ENCODE results near the gene CXCR6.

CXCR6 gene

DNA sequence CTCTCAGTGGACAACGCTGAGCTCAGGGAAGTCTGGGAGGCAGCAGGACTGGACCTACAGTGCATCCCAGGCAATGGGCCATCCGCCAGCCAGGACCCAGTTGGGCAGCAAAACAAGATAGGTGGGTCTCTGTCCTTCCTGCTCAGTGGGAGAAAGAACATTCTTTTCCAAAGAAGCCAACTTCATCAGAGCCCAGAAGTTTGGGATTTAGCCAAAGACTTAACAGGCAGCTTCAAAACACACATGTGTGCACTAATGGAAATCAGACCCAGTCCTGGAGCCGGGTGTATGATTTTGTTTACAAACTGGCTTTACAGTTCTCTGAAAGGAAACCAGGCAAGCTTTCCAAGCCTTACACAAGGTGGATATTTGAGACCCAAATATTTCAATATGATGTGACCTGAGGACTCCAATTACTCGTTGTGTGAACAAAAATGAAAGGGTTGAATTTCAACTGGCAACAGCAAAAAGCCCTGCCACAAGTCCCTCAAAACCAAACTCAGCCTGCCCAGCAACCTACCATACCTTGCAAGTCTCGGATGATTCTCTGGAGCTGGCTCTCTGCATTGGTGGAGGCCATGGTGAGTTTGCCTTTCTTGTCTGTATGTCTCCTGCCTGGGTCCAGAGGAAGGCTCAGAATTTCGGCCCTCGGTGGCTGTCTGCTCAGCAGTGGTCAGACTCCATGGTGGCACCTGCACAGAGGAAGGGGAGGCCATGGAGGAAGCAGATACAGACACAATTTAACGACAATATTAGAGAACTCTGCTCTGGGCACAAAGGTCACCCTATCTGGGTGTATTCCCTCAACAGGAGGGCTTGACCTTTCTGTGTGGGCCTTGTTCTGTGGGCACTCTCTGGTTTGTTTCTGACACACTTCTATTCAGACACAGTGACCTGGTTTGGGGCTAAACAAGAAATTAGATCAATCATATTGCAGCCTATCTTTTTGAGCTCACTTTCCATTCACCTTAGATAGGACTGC is 41.4 kb downstream of the CXCR6 start:
- WGBS: 94% methylated on average over 8 of the region's 8 CpGs
- Histone ChIP-seq H3K36me3 (ENCODE audit: insufficient read depth, low read length) (peaks cover 58% of the 10 kb centered on the region), H3K4me3 (ENCODE audit: low read length) (no peak overlapping the region), H3K27me3 (ENCODE audit: insufficient read depth, low read length) (no peaks in the 10 kb centered on the region), H3K27ac (ENCODE audit: low read depth, low read length) (no peak overlapping the region), H3K9ac (ENCODE audit: low read depth, low read length) (no peak overlapping the region), H3K4me1 (ENCODE audit: insufficient read depth, low read length) (0 out of 2 replicates have a peak, but pooled peaks cover 4% of the 10 kb centered on the region), H3K9me3 (ENCODE audit: insufficient read depth, low read depth, low read length) (no peaks in the 10 kb centered on the region)

DNA sequence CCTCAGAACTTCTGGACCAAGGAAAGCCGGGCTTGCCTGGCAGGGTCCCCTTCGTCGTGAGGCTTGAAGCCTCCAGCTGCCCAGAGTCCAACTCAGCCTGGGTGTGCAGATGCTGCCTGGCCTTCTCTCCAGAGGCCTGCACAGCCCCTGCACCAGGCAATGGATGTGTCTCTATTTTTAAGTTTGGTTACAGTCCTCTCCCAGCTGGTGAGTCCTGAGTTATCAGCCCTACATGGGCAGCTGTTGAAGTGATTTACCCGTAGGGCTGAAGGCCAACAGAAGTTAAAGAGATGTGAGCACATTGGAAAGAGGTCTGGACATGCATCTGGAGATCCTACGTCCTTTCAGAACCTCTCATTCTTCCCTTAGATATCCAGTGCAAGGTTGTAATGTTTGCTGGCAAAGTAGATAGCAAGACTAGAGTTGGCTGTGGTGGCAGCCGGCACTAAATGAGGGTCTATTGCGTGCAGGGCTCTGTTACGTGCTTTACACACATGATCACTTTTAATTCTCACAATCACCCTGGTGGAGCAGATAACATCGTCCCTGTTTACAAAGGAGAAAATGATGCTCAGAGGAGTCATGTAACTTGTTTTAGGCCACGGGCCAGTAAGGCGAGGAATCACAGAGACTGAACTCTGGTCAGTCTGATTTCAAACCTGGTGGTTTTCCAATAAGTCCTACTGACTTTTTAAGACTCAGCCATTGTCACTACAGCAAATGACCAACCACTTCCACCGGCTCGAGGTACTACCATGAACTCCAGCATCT is 42.5 kb downstream of the CXCR6 start:
- Histone ChIP-seq H3K9me3 (ENCODE audit: insufficient read depth, low read depth, low read length) (no peaks in the 10 kb centered on the region), H3K27ac (ENCODE audit: low read depth, low read length) (no peak overlapping the region), H3K36me3 (ENCODE audit: insufficient read depth, low read length) (peaks cover 48% of the 10 kb centered on the region), H3K27me3 (ENCODE audit: insufficient read depth, low read length) (no peaks in the 10 kb centered on the region), H3K4me1 (ENCODE audit: insufficient read depth, low read length) (0 out of 2 replicates have a peak, but pooled peaks cover 4% of the 10 kb centered on the region), H3K9ac (ENCODE audit: low read depth, low read length) (no peak overlapping the region; the same call in 1 of the 2 replicates), H3K4me3 (ENCODE audit: low read length) (no peak overlapping the region)
- WGBS: 96% methylated on average over 13 of the region's 13 CpGs

DNA sequence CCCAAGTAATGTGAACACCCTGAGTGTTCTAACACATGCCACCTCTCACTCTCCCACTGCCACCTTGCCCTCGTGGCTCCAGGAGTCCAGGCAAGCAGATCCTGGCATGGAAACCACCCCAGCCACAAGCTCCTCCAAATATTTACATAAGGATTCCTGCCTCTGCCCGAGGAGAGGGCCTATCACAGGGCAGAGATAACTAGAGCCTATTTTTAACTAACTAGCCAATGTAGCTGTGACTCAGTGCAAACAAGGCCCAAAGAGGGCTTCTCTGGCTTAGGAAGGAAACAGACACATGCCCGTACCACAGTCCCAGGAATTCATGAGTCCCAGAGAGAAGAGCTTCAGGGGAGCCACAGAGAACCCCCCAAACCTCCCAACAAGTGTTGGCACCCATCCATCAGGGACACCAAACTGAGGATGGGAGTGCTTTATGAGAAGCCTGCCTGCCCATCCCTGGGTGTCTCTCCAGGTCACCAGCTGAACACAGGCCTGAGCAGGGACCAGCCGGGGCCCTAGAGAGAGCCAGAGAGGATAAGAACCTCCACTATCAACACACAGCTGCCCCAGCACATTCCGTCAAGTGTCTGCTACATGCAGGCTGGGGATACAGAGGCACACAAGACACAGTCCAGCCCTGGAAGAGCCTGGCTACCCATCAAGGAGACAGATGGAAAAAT is 43.2 kb downstream of the CXCR6 start:
- 0 out of 2 replicates have a peak, but pooled peaks cover 4% of the 10 kb centered on the region for H3K4me1 ChIP-seq (ENCODE audit: insufficient read depth, low read length)

DNA sequence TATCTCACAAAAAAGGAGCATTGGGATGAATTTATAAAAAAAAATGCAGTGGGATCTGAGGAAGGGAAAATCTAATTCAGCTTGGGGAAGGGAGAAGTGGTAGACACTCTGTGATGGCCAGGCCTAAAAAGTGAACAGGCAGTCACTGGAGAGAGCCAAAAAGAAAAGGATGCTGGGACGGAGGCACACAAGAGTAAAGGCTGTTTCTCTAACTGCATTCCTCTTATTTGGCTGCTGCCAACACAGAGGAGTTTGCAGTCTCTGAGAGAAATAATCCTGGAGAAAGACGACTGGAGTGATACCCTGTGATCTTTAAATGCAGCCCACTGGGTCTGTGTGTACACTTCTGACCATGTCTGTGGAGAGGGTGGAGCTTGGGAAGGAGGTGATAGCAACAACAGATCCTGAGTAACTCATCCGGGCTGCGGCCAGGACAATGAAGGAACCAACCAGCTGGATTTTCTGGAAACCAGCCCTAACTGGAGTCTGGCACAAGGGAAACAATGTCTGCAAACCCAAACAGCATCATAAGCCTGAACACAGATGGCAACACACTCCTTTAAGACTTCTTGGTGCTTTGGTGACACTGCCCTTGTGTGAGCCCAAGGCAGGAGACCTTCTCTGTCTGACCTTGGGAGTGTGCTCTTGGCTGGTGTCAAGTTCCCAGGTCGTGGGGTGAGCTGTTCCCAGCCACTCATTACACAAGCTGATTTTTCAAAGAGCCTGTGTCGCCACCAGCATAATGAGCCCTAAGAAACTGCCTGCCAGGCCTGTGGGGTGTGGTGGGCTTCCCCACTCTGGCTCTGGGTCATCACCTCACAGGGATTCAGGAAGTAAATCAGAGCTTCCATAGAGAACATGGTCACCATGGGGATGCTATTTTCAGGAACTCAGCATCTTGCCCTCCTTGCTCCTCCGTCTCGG is 44.4 kb downstream of the CXCR6 start:
- Histone ChIP-seq H3K4me3 (ENCODE audit: low read length) (no peak overlapping the region), H3K27me3 (ENCODE audit: insufficient read depth, low read length) (no peaks in the 10 kb centered on the region), H3K9me3 (ENCODE audit: insufficient read depth, low read depth, low read length) (no peaks in the 10 kb centered on the region), H3K9ac (ENCODE audit: low read depth, low read length) (no peak overlapping the region), H3K27ac (ENCODE audit: low read depth, low read length) (no peak overlapping the region), H3K36me3 (ENCODE audit: insufficient read depth, low read length) (peaks cover 29% of the 10 kb centered on the region), H3K4me1 (ENCODE audit: insufficient read depth, low read length) (peaks cover 14% of the 10 kb centered on the region)
- 89% methylated on average over 8 of the region's 8 CpGs for WGBS

More for the DNA sequence above, 43.2 kb downstream of the CXCR6 start:
- WGBS: 81% methylated on average over 5 of the region's 5 CpGs
- Histone ChIP-seq H3K9me3 (ENCODE audit: insufficient read depth, low read depth, low read length) (no peaks in the 10 kb centered on the region), H3K27me3 (ENCODE audit: insufficient read depth, low read length) (no peaks in the 10 kb centered on the region), H3K27ac (ENCODE audit: low read depth, low read length) (no peak overlapping the region), H3K36me3 (ENCODE audit: insufficient read depth, low read length) (peaks cover 41% of the 10 kb centered on the region), H3K9ac (ENCODE audit: low read depth, low read length) (no peak overlapping the region; the same call in 1 of the 2 replicates), H3K4me3 (ENCODE audit: low read length) (no peak overlapping the region)

DNA sequence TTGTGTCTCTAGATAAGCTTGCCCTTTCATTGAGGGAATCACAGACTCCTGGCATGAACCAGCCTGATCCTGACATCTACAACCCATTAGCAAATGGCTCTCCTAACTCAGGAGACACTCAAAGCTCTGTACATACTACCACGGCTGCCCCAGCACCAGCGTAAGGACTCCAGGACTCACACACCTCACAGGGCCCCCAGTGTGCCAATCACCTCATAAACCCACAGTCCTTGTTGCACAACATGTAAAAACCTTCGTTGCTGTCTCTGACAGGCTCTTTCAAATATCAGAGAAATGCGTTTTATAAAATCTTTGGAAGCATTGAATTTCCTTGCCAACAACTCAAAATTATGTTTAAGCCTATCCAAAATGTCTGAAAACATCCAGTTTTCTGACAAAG is 45.1 kb downstream of the CXCR6 start:
- no peaks in the 10 kb centered on the region for H3K9me3 ChIP-seq (ENCODE audit: insufficient read depth, low read depth, low read length)
- H3K36me3 ChIP-seq (ENCODE audit: insufficient read depth, low read length): peaks cover 22% of the 10 kb centered on the region
- H3K4me3 ChIP-seq (ENCODE audit: low read length): no peak overlapping the region
- 93% methylated on average over 4 of the region's 4 CpGs for WGBS
- no peaks in the 10 kb centered on the region for H3K27me3 ChIP-seq (ENCODE audit: insufficient read depth, low read length)
- H3K9ac ChIP-seq (ENCODE audit: low read depth, low read length): no peak overlapping the region
- no peak overlapping the region for H3K27ac ChIP-seq (ENCODE audit: low read depth, low read length)
- H3K4me1 ChIP-seq (ENCODE audit: insufficient read depth, low read length): peaks cover 21% of the 10 kb centered on the region

DNA sequence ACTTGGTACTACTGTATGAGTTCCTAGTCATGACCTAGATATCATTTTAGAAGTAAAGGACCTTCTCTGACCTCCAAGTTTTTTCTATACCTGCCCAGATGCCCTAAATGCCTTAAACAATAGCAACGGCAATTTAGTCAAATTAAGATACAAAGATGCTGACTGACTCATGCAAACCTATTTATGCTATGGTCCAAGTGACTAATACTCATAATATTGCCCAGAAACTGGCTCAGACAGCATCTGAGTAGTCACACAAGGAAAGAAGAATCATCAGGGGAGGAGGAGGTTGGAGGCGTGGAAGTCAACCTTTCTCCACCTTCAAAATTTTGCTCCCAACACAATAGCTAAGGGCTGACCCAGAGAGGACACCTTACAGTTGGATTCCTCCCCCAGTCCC is 45.5 kb downstream of the CXCR6 start:
- Histone ChIP-seq H3K4me3 (ENCODE audit: low read length) (no peak overlapping the region), H3K27ac (ENCODE audit: low read depth, low read length) (no peak overlapping the region), H3K27me3 (ENCODE audit: insufficient read depth, low read length) (no peaks in the 10 kb centered on the region), H3K4me1 (ENCODE audit: insufficient read depth, low read length) (peaks cover 24% of the 10 kb centered on the region), H3K36me3 (ENCODE audit: insufficient read depth, low read length) (peaks cover 17% of the 10 kb centered on the region), H3K9ac (ENCODE audit: low read depth, low read length) (no peak overlapping the region), H3K9me3 (ENCODE audit: insufficient read depth, low read depth, low read length) (no peaks in the 10 kb centered on the region)
- 96% methylated on average over 2 of the region's 2 CpGs for WGBS

DNA sequence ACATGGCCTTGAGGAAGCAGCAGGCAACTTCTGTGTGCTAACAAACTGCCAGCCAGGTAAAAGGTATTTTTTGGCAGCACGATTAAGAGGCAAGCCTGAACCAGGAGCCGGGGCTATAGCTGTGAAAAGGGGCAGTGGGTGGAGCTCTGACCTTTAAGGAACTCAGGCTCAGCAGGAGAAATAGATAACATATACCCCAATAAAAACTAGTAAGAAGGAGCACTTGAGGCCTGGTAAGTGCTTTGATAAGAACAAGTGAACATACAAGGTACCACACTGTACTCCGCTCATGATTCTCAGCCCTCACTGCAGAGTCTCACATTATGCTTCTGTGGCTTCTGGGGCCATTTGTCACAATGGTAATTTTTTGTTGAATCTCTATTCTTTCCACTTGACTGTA is 46.9 kb downstream of the CXCR6 start:
- 83% methylated on average over 3 of the region's 3 CpGs for WGBS
- H3K4me1 ChIP-seq (ENCODE audit: insufficient read depth, low read length): peaks cover 29% of the 10 kb centered on the region
- H3K9ac ChIP-seq (ENCODE audit: low read depth, low read length): no peak overlapping the region
- H3K4me3 ChIP-seq (ENCODE audit: low read length): no peak overlapping the region
- no peaks in the 10 kb centered on the region for H3K9me3 ChIP-seq (ENCODE audit: insufficient read depth, low read depth, low read length)
- H3K36me3 ChIP-seq (ENCODE audit: insufficient read depth, low read length): peaks cover 5% of the 10 kb centered on the region; the same call in 1 of the 2 replicates
- no peaks in the 10 kb centered on the region for H3K27me3 ChIP-seq (ENCODE audit: insufficient read depth, low read length)
- no peak overlapping the region for H3K27ac ChIP-seq (ENCODE audit: low read depth, low read length)

DNA sequence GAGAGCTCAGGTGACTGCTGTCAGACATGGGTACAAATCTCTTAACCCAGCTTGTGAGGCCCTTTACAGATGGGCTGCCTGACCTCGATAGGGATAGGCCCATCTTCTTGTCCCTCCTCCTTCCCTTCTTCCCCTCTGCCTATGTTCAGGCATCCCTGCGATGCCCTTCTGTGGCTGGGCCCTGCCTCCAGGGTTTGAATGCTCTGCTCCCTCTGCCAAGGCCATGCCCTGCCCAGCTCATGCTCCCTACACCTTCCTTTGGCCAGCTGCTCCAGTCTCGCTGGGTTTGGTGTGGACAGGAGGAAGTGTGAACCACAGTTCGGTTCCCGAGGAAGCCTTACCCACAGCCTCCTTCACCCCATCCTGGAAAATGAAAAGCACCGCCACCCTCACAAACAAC is 48.1 kb downstream of the CXCR6 start:
- no peaks in the 10 kb centered on the region for H3K9me3 ChIP-seq (ENCODE audit: insufficient read depth, low read depth, low read length)
- H3K27ac ChIP-seq (ENCODE audit: low read depth, low read length): no peak overlapping the region
- 97% methylated on average over 6 of the region's 6 CpGs for WGBS
- H3K36me3 ChIP-seq (ENCODE audit: insufficient read depth, low read length): no peaks in the 10 kb centered on the region
- peaks cover 4% of the 10 kb centered on the region for H3K27me3 ChIP-seq (ENCODE audit: insufficient read depth, low read length)
- no peak overlapping the region for H3K9ac ChIP-seq (ENCODE audit: low read depth, low read length)
- peaks cover 29% of the 10 kb centered on the region for H3K4me1 ChIP-seq (ENCODE audit: insufficient read depth, low read length)
- H3K4me3 ChIP-seq (ENCODE audit: low read length): no peak overlapping the region

DNA sequence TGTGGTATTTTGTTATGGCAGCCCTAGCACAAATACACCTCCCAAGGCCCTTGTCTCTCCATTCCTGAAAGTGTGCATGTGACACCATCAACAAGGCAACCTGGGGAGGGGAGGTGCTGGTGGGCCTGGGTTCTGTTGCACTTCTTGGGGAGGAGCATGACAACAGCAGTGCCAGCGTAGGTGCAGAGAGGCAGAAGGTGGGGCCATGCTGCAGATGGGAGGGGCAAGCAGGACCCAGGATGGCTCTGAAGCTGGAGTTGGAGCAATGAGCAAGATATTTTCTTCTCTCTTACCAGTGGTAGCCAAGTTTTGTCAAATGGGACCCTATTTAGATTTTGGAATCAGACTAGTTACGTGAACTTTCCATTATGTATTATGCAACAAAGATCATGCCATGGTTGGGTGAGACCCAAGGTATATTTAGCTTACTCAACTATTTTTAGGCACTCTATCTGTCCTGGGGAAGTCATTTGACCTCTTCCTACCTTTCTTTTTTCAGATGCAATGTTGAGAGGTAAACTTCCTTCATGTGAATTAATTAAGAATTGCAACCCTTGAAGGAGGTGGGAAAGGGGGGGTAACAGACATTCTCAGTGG is 49.0 kb downstream of the CXCR6 start:
- no peak overlapping the region for H3K4me3 ChIP-seq (ENCODE audit: low read length)
- H3K27me3 ChIP-seq (ENCODE audit: insufficient read depth, low read length): peaks cover 6% of the 10 kb centered on the region
- 89% methylated on average over 2 of the region's 2 CpGs for WGBS
- peaks cover 29% of the 10 kb centered on the region for H3K4me1 ChIP-seq (ENCODE audit: insufficient read depth, low read length)
- no peak overlapping the region for H3K27ac ChIP-seq (ENCODE audit: low read depth, low read length)
- H3K9me3 ChIP-seq (ENCODE audit: insufficient read depth, low read depth, low read length): no peaks in the 10 kb centered on the region
- H3K9ac ChIP-seq (ENCODE audit: low read depth, low read length): no peak overlapping the region
- no peaks in the 10 kb centered on the region for H3K36me3 ChIP-seq (ENCODE audit: insufficient read depth, low read length)

DNA sequence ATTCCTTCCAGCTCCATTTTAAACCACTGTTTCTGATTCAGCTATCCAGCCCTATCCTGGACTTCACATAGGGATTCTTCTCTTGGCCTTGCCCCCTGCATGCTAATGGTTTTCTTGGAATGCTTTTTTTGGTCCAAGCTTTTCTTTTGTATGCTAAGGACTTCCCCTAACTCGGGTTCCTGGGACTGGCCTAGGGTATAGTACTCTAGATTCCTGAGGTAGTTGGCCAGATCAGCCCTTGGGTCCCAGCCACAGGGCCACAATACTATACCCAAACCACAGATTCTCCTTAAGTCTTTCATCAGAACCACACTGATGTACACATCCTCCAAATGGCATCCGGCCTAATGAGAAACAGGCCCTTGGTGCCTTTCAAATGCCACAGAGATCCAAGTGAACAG is 49.6 kb downstream of the CXCR6 start:
- Histone ChIP-seq H3K4me1 (ENCODE audit: insufficient read depth, low read length) (peaks cover 29% of the 10 kb centered on the region), H3K27ac (ENCODE audit: low read depth, low read length) (no peak overlapping the region), H3K4me3 (ENCODE audit: low read length) (no peak overlapping the region), H3K27me3 (ENCODE audit: insufficient read depth, low read length) (peaks cover 6% of the 10 kb centered on the region), H3K36me3 (ENCODE audit: insufficient read depth, low read length) (no peaks in the 10 kb centered on the region), H3K9me3 (ENCODE audit: insufficient read depth, low read depth, low read length) (no peaks in the 10 kb centered on the region), H3K9ac (ENCODE audit: low read depth, low read length) (no peak overlapping the region)
- 60% methylated on average over 2 of the region's 2 CpGs for WGBS
